Peyer's patch (tissue), 4 donors: ENCODE data around the gene LPAR6.

Experiments
- POLR2A ChIP-seq, 2 donors: fragments of 450-650 bp; IDR thresholded peaks; one replicate each; pipeline ENCODE4 v1.5.1; 2017; ENCODE audit warnings: antibody characterized with exemption in 2 of 2, mild to moderate bottlenecking in 2 of 2, moderate library complexity in 2 of 2
- TF ChIP-seq, protein P1 (sequence below), 6 experiments: fragments of 450-650 bp in 4 of 6; fragments of 200-600 bp in 2 of 6; sonication (generic) in 1 of 6; IDR thresholded peaks; one replicate each; pipeline ENCODE4 v1.5.1; 2017 to 2019; ENCODE audit warnings: antibody characterized with exemption in 6 of 6, mild to moderate bottlenecking in 3 of 6, moderate library complexity in 1 of 6

DNA sequence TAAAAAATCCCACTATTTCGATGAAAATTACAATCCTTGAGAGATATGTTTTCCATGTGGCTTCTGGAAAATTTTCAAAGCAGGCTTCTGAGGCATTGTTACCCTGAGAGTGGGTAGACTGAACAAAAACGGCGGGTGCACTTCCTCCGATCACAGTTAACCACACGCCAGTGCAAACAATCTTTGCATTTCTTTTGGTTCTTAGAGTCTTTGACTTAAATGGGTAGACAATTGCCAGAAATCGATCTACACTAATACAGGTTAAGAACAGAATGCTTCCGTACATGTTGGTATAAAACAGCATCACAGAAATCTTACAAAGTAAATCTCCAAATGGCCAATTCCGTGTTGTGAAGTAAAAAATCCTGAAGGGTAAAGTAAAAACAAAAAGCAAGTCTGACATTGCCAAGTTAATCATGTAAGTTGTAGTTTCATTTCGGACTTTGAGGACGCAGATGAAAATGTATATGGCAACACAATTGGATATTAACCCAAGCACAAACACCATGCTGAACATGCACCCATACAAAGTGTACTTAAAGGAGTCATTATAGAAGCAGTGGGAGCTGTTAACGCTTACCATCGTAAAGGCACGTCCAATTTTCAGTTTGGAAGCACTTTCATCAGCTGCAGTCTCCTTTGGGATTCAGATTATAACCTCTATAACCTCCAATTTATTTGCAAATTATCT, 927 bp downstream of the LPAR6 start:
- TF ChIP-seq, protein P1, sequence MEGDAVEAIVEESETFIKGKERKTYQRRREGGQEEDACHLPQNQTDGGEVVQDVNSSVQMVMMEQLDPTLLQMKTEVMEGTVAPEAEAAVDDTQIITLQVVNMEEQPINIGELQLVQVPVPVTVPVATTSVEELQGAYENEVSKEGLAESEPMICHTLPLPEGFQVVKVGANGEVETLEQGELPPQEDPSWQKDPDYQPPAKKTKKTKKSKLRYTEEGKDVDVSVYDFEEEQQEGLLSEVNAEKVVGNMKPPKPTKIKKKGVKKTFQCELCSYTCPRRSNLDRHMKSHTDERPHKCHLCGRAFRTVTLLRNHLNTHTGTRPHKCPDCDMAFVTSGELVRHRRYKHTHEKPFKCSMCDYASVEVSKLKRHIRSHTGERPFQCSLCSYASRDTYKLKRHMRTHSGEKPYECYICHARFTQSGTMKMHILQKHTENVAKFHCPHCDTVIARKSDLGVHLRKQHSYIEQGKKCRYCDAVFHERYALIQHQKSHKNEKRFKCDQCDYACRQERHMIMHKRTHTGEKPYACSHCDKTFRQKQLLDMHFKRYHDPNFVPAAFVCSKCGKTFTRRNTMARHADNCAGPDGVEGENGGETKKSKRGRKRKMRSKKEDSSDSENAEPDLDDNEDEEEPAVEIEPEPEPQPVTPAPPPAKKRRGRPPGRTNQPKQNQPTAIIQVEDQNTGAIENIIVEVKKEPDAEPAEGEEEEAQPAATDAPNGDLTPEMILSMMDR (IDR thresholded peaks at IDR 0.05): no peak
- no peak for TF ChIP-seq POLR2A (IDR thresholded peaks at IDR 0.05)
